IMR-90 (cell line): ENCODE results near the gene SLC9A5. TPM values are rescaled to one million over a fixed set of nuclear protein-coding genes. Genes with fewer than 3 reads are reported as not detected.

Experiments used
- ATAC-seq: fragments of 200-7000 bp; cut with Tn5 transposase; 2 replicates; pipeline ENCODE4 v1.9.1; 2020; ENCODE audit warnings: low read depth, mild to moderate bottlenecking, moderate library complexity
- BruUV-seq: library from RNA; stranded (reverse); fragments of 400-500 nt; replicated peaks from 2 replicates; lab custom pipeline; 2021; lab: Mats Ljungman, UMichigan
- CTCF ChIA-PET: fragments of 300-600 bp; formaldehyde crosslinking; extraction: SDS; loops from one replicate; lab custom pipeline; 2021; ENCODE audit warnings: antibody characterized with exemption; lab: Yijun Ruan, JAX
- POLR2A ChIA-PET: fragments of 300-600 bp; sonication (Branson Sonifier 250); formaldehyde crosslinking; loops from one replicate; lab custom pipeline; 2022; ENCODE audit warnings: antibody characterized with exemption; ENCODE audit not compliant: unreplicated experiment; lab: Charles Lee
- DNase-seq: peaks from one replicate; pipeline ENCODE4 v3.0.0; 2013
- H2AFZ ChIP-seq: replicated peaks from 2 replicates; pipeline ENCODE3; 2013; ENCODE audit warnings: low read length, mild to moderate bottlenecking; ENCODE audit not compliant: poor library complexity
- H2AK5ac ChIP-seq: 2 replicates; pipeline ENCODE4 v1.6.1; 2013; ENCODE audit warnings: low read depth, low read length, inconsistent platforms
- H2AK9ac ChIP-seq: replicated peaks from 2 replicates; pipeline ENCODE3; 2013; ENCODE audit warnings: mild to moderate bottlenecking, low read depth, low read length, moderate library complexity; ENCODE audit not compliant: poor library complexity
- H2BK120ac ChIP-seq: 2 replicates; pipeline ENCODE4 v1.6.1; 2013; ENCODE audit warnings: low read depth, low read length, inconsistent platforms
- H2BK15ac ChIP-seq: 3 replicates; pipeline ENCODE4 v1.6.1; 2013; ENCODE audit warnings: low read depth, low read length, inconsistent platforms
- H2BK20ac ChIP-seq: 2 replicates; pipeline ENCODE4 v1.6.1; 2013; ENCODE audit warnings: low read depth, mild to moderate bottlenecking, inconsistent platforms, low read length, moderate library complexity
- H2BK5ac ChIP-seq: 2 replicates; pipeline ENCODE4 v1.6.1; 2013; ENCODE audit warnings: mild to moderate bottlenecking, low read depth, low read length, inconsistent platforms; ENCODE audit not compliant: poor library complexity, severe bottlenecking
- H3K14ac ChIP-seq: replicated peaks from 2 replicates; pipeline ENCODE4 v1.6.1; 2013; ENCODE audit warnings: low read depth, low read length, inconsistent platforms
- H3K18ac ChIP-seq: 2 replicates; pipeline ENCODE4 v1.6.1; 2013; ENCODE audit warnings: low read depth, low read length, control low read depth
- H3K23ac ChIP-seq: 2 replicates; pipeline ENCODE4 v1.6.1; 2013; ENCODE audit warnings: low read depth, low read length, inconsistent platforms
- H3K27ac ChIP-seq: 2 replicates; pipeline ENCODE4 v1.5.1; 2013; ENCODE audit warnings: mild to moderate bottlenecking, control low read depth, low read length; ENCODE audit not compliant: insufficient read depth
- H3K27me3 ChIP-seq: 2 replicates; pipeline ENCODE4 v1.6.1; 2013; ENCODE audit warnings: low read length; ENCODE audit not compliant: control insufficient read depth, insufficient read depth
- H3K36me3 ChIP-seq: 2 replicates; pipeline ENCODE4 v1.6.1; 2013; ENCODE audit warnings: low read length, mixed read lengths; ENCODE audit not compliant: control insufficient read depth, insufficient read depth
- H3K4ac ChIP-seq: 2 replicates; pipeline ENCODE4 v1.6.1; 2013; ENCODE audit warnings: low read depth, low read length, inconsistent platforms
- H3K4me1 ChIP-seq: 2 replicates; pipeline ENCODE4 v1.6.1; 2013; ENCODE audit warnings: low read length, mixed read lengths; ENCODE audit not compliant: control insufficient read depth, insufficient read depth
- H3K4me2 ChIP-seq: 2 replicates; pipeline ENCODE4 v1.6.1; 2013; ENCODE audit warnings: low read depth, mild to moderate bottlenecking, control low read depth, low read length, moderate library complexity
- H3K4me3 ChIP-seq: 2 replicates; pipeline ENCODE4 v1.5.1; 2013; ENCODE audit warnings: low read depth, mild to moderate bottlenecking, control low read depth, low read length, moderate library complexity; ENCODE audit not compliant: insufficient read depth
- H3K56ac ChIP-seq: 2 replicates; pipeline ENCODE4 v1.6.1; 2013; ENCODE audit warnings: low read length, inconsistent platforms; ENCODE audit not compliant: insufficient read depth; ENCODE audit errors: extremely low read depth
- H3K79me1 ChIP-seq, 2 experiments: 2 replicates each; pipeline ENCODE4 v1.6.1; 2013; ENCODE audit warnings: low read length in 2 of 2, inconsistent platforms in 1 of 2, low read depth in 1 of 2
- H3K9ac ChIP-seq: 2 replicates; pipeline ENCODE4 v1.6.1; 2013; ENCODE audit warnings: low read depth, low read length, control low read depth
- H3K9me1 ChIP-seq: 2 replicates; pipeline ENCODE4 v1.6.1; 2013; ENCODE audit warnings: low read length, inconsistent platforms; ENCODE audit not compliant: insufficient read depth
- H3K9me3 ChIP-seq: 2 replicates; pipeline ENCODE4 v1.6.1; 2013; ENCODE audit warnings: low read length; ENCODE audit not compliant: control insufficient read depth, insufficient read depth
- H4K20me1 ChIP-seq: 2 replicates; pipeline ENCODE4 v1.6.1; 2013; ENCODE audit warnings: low read length, inconsistent platforms; ENCODE audit not compliant: insufficient read depth
- H4K5ac ChIP-seq: 2 replicates; pipeline ENCODE4 v1.6.1; 2013; ENCODE audit warnings: mild to moderate bottlenecking, low read depth, low read length, control low read depth
- H4K8ac ChIP-seq, 2 experiments: 2 replicates each; pipeline ENCODE4 v1.6.1; 2013; ENCODE audit warnings: low read depth in 2 of 2, low read length in 2 of 2, control low read depth in 1 of 2, inconsistent platforms in 1 of 2
- H4K91ac ChIP-seq: 2 replicates; pipeline ENCODE4 v1.6.1; 2013; ENCODE audit warnings: low read depth, low read length, inconsistent platforms; ENCODE audit not compliant: insufficient read depth
- BHLHE40 ChIP-seq: fragments of 150-350 bp; IDR thresholded peaks from 2 replicates; pipeline ENCODE4 v1.6.1; 2016; ENCODE audit warnings: mild to moderate bottlenecking, low read depth, low read length
- CEBPB ChIP-seq: IDR thresholded peaks from 2 replicates; pipeline ENCODE4 v1.6.1; 2012; ENCODE audit warnings: low read depth, low read length, improper control_type of control experiment
- CHD1 ChIP-seq: IDR thresholded peaks from 2 replicates; pipeline ENCODE4 v1.6.1; 2012; ENCODE audit warnings: low read depth, low read length, improper control_type of control experiment
- FOS ChIP-seq: fragments of 150-350 bp; IDR thresholded peaks from 2 replicates; pipeline ENCODE4 v1.6.1; 2016; ENCODE audit warnings: low read depth, low read length
- MAFK ChIP-seq: IDR thresholded peaks from 2 replicates; pipeline ENCODE4 v1.6.1; 2012; ENCODE audit warnings: low read depth, low read length, improper control_type of control experiment
- MAZ ChIP-seq: IDR thresholded peaks from 2 replicates; pipeline ENCODE4 v1.6.1; 2012; ENCODE audit warnings: low read depth, mild to moderate bottlenecking, low read length, improper control_type of control experiment, moderate library complexity, borderline replicate concordance
- MXI1 ChIP-seq: IDR thresholded peaks from 2 replicates; pipeline ENCODE4 v1.6.1; 2012; ENCODE audit warnings: low read depth, mild to moderate bottlenecking, low read length, moderate library complexity, borderline replicate concordance
- NFE2L2 ChIP-seq: fragments of 150-350 bp; IDR thresholded peaks from 2 replicates; pipeline ENCODE4 v1.6.1; 2016; ENCODE audit warnings: low read depth, mild to moderate bottlenecking, low read length
- POLR2A ChIP-seq: IDR thresholded peaks from 2 replicates; pipeline ENCODE4 v1.6.1; 2012; ENCODE audit warnings: mild to moderate bottlenecking, low read depth, low read length
- RAD21 ChIP-seq: IDR thresholded peaks from 2 replicates; pipeline ENCODE4 v1.6.1; 2012; ENCODE audit warnings: low read length, improper control_type of control experiment
- RCOR1 ChIP-seq: IDR thresholded peaks from 2 replicates; pipeline ENCODE4 v1.6.1; 2012; ENCODE audit warnings: mild to moderate bottlenecking, low read length, improper control_type of control experiment; ENCODE audit not compliant: insufficient replicate concordance
- RFX5 ChIP-seq: IDR thresholded peaks from 2 replicates; pipeline ENCODE4 v1.8.0; 2012; ENCODE audit warnings: low read depth, mild to moderate bottlenecking, low read length, moderate library complexity
- SMC3 ChIP-seq: fragments of 150-350 bp; IDR thresholded peaks from 2 replicates; pipeline ENCODE4 v1.6.1; 2016; ENCODE audit warnings: low read depth, mild to moderate bottlenecking, antibody characterized with exemption, low read length, moderate library complexity
- dilution Hi-C: fragments of 300-500 bp; cut with HindIII; formaldehyde crosslinking; loops from one replicate; pipeline ENCODE4 v1.14.3; 2018; ENCODE audit warnings: low sequenced_read_pairs; ENCODE audit not compliant: unreplicated experiment
- in situ Hi-C: fragments of 300-500 bp; cut with MboI; formaldehyde crosslinking; loops from 3 replicates; pipeline ENCODE4 v1.14.3; 2019; ENCODE audit warnings: low sequenced_read_pairs, inconsistent platforms, mixed read lengths
- intact Hi-C: fragments of 100-400 bp; cut with micrococcal nuclease; formaldehyde crosslinking; loops from 2 replicates; pipeline ENCODE4 v1.10.0; 2022
- polyA plus RNA-seq, 3 experiments: library from polyadenylated mRNA; depleted of rRNA; stranded (reverse); fragments of >200 nt; gene quantifications; 2 replicates each; pipeline ENCODE4 v1.2.3, GENCODE V29; 2012; ENCODE audit warnings: low replicate concordance in 1 of 3
- total RNA-seq: library from RNA; depleted of rRNA; stranded (reverse); fragments of >200 nt; gene quantifications from 2 replicates; pipeline ENCODE4 v1.2.3, GENCODE V29; 2012
- TF ChIP-seq, protein P1 (sequence below): fragments of 150-350 bp; IDR thresholded peaks from 2 replicates; pipeline ENCODE4 v1.6.1; 2016; ENCODE audit warnings: low read depth, mild to moderate bottlenecking, low read length, moderate library complexity, borderline replicate concordance
- TF ChIP-seq, protein P2 (sequence below): fragments of 150-350 bp; IDR thresholded peaks from 2 replicates; pipeline ENCODE4 v1.6.1; 2017; ENCODE audit warnings: mild to moderate bottlenecking, antibody characterized with exemption, low read length, low read depth
- TF ChIP-seq, protein P3 (sequence below): conservative IDR thresholded peaks from 2 replicates; pipeline ENCODE4 v1.5.1; 2012; ENCODE audit warnings: mild to moderate bottlenecking, low read depth, low read length, improper control_type of control experiment

The SLC9A5 gene
- total and polyA plus RNA-seq, 2 of the 4 experiments (the other 2 are of a cell fraction), result 1.8 to 5.7 TPM

DNA sequence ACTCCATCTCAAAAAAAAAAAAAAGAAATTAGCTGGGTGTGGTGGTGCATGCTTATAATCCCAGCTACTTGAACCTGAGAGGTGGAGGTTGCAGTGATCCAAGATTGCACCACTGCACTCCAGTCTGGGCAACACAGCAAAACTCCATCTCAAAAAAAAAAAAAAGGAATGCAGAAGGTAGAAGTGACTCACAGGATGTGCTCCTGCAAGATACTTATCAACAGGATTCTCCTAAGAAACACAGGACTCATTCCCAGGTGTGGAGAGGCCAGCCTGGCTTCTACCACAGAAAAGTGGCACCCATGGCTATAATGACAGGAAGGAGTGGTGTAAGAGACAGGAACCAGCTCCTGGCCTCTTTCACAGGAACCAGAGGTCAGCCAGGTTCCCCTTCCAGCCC, 36.0 kb upstream of the SLC9A5 start:
- H4K20me1 ChIP-seq, result 0 out of 2 replicates have a peak, but pooled peaks cover 3% of the 10 kb centered on the region
- no peak overlapping the region for H2BK20ac ChIP-seq
- no TSS peak for BruUV-seq
- in situ Hi-C loops, result no loop called here
- ATAC-seq (no peak), DNase-seq (no peak)
- peaks cover 4% of the 10 kb centered on the region; the same call in 1 of the 2 replicates for H3K36me3 ChIP-seq
- ChIA-PET CTCF (no interaction called here), POLR2A (interaction anchor here (0.7 kb wide), 1 partner anchor 130 kb away, joined by 3 read pairs; no protein-coding TSS in a partner anchor)
- no peak overlapping the region for H2AK9ac ChIP-seq
- H3K9me3 ChIP-seq, result no peaks in the 10 kb centered on the region
- H3K9ac ChIP-seq, result no peak overlapping the region
- no peak overlapping the region for H3K4me2 ChIP-seq
- no peak overlapping the region for H3K27ac ChIP-seq
- no peak overlapping the region for H4K91ac ChIP-seq
- H3K14ac ChIP-seq, result no peak overlapping the region
- no peak overlapping the region for H2BK15ac ChIP-seq
- no peak overlapping the region for H2AK5ac ChIP-seq
- H2BK120ac ChIP-seq, result no peak overlapping the region
- peaks cover 13% of the 10 kb centered on the region for H3K9me1 ChIP-seq
- no peak overlapping the region for H2BK5ac ChIP-seq
- dilution Hi-C loops, result no loop called here
- H2AFZ ChIP-seq, result no peak overlapping the region
- no peak overlapping the region for H3K56ac ChIP-seq
- H3K4me1 ChIP-seq, result peaks cover 5% of the 10 kb centered on the region
- H3K4ac ChIP-seq, result no peak overlapping the region
- no peak overlapping the region for H3K18ac ChIP-seq
- H3K27me3 ChIP-seq, result no peaks in the 10 kb centered on the region
- H3K23ac ChIP-seq, result no peak overlapping the region
- no peak overlapping the region for H4K8ac ChIP-seq
- no peak overlapping the region for H4K5ac ChIP-seq
- H3K4me3 ChIP-seq, result no peak overlapping the region
- H3K79me1 ChIP-seq, result peaks cover 0 to 4% of the 10 kb centered on the region in 2 experiments; a peak in 1 of 4 replicates
- intact Hi-C loops, result no loop called here
- no peak for TF ChIP-seq RCOR1
- no peak for TF ChIP-seq FOS
- TF ChIP-seq, protein P1, sequence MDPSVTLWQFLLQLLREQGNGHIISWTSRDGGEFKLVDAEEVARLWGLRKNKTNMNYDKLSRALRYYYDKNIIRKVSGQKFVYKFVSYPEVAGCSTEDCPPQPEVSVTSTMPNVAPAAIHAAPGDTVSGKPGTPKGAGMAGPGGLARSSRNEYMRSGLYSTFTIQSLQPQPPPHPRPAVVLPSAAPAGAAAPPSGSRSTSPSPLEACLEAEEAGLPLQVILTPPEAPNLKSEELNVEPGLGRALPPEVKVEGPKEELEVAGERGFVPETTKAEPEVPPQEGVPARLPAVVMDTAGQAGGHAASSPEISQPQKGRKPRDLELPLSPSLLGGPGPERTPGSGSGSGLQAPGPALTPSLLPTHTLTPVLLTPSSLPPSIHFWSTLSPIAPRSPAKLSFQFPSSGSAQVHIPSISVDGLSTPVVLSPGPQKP, result no peak
- TF ChIP-seq, protein P2, sequence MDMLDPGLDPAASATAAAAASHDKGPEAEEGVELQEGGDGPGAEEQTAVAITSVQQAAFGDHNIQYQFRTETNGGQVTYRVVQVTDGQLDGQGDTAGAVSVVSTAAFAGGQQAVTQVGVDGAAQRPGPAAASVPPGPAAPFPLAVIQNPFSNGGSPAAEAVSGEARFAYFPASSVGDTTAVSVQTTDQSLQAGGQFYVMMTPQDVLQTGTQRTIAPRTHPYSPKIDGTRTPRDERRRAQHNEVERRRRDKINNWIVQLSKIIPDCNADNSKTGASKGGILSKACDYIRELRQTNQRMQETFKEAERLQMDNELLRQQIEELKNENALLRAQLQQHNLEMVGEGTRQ, result no peak
- TF ChIP-seq POLR2A, result no peak
- no peak for TF ChIP-seq CHD1
- TF ChIP-seq MXI1, result no peak
- no peak for TF ChIP-seq CEBPB
- TF ChIP-seq RAD21, result no peak
- no peak for TF ChIP-seq MAFK
- TF ChIP-seq RFX5, result no peak
- TF ChIP-seq BHLHE40, result no peak
- TF ChIP-seq, protein P3, sequence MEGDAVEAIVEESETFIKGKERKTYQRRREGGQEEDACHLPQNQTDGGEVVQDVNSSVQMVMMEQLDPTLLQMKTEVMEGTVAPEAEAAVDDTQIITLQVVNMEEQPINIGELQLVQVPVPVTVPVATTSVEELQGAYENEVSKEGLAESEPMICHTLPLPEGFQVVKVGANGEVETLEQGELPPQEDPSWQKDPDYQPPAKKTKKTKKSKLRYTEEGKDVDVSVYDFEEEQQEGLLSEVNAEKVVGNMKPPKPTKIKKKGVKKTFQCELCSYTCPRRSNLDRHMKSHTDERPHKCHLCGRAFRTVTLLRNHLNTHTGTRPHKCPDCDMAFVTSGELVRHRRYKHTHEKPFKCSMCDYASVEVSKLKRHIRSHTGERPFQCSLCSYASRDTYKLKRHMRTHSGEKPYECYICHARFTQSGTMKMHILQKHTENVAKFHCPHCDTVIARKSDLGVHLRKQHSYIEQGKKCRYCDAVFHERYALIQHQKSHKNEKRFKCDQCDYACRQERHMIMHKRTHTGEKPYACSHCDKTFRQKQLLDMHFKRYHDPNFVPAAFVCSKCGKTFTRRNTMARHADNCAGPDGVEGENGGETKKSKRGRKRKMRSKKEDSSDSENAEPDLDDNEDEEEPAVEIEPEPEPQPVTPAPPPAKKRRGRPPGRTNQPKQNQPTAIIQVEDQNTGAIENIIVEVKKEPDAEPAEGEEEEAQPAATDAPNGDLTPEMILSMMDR, result no peak
- no peak for TF ChIP-seq NFE2L2
- no peak for TF ChIP-seq SMC3
- no peak for TF ChIP-seq MAZ
